ENCODE data around the gene ZBTB38. TPM values are rescaled to one million over a fixed set of nuclear protein-coding genes. Genes with fewer than 3 reads are reported as not detected.

The ZBTB38 gene
- total RNA-seq, 1 experiment from 2014 or later: 46.7 TPM

DNA sequence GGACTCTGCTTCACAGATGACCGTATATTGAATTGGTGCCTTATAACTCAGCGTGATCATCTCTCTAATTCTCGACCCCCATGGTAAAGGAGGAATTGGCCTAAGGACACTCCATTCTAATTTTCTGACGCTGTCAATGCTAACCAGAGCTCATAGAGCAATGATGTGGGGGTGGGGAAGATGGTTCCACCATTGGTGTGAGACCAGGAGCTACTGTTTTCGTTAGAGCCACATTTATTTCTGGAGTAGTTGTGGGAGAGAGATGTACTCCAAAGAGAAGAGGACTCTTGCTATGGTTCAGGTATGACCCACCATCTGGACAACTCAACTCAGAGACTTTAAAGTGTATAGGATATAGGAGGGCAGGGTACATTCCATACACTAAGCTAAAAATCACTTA, 16.3 kb downstream of the ZBTB38 start:
- TF ChIP-seq, protein P1, sequence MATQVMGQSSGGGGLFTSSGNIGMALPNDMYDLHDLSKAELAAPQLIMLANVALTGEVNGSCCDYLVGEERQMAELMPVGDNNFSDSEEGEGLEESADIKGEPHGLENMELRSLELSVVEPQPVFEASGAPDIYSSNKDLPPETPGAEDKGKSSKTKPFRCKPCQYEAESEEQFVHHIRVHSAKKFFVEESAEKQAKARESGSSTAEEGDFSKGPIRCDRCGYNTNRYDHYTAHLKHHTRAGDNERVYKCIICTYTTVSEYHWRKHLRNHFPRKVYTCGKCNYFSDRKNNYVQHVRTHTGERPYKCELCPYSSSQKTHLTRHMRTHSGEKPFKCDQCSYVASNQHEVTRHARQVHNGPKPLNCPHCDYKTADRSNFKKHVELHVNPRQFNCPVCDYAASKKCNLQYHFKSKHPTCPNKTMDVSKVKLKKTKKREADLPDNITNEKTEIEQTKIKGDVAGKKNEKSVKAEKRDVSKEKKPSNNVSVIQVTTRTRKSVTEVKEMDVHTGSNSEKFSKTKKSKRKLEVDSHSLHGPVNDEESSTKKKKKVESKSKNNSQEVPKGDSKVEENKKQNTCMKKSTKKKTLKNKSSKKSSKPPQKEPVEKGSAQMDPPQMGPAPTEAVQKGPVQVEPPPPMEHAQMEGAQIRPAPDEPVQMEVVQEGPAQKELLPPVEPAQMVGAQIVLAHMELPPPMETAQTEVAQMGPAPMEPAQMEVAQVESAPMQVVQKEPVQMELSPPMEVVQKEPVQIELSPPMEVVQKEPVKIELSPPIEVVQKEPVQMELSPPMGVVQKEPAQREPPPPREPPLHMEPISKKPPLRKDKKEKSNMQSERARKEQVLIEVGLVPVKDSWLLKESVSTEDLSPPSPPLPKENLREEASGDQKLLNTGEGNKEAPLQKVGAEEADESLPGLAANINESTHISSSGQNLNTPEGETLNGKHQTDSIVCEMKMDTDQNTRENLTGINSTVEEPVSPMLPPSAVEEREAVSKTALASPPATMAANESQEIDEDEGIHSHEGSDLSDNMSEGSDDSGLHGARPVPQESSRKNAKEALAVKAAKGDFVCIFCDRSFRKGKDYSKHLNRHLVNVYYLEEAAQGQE (IDR thresholded peaks at IDR 0.05; ENCODE audit: insufficient read depth in 1 of 2, low read depth in 2 of 2, low read length in 1 of 2): no peak
- TF ChIP-seq POLR2AphosphoS5 (IDR thresholded peaks at IDR 0.05; ENCODE audit: low read depth, low read length) (no peak), SIN3A (IDR thresholded peaks at IDR 0.05; ENCODE audit: borderline replicate concordance, insufficient read depth, low read depth, low read length) (no peak), TCF7L2 (IDR thresholded peaks at IDR 0.05; ENCODE audit: low read depth, low read length) (no peak)
- TF ChIP-seq, protein P2, sequence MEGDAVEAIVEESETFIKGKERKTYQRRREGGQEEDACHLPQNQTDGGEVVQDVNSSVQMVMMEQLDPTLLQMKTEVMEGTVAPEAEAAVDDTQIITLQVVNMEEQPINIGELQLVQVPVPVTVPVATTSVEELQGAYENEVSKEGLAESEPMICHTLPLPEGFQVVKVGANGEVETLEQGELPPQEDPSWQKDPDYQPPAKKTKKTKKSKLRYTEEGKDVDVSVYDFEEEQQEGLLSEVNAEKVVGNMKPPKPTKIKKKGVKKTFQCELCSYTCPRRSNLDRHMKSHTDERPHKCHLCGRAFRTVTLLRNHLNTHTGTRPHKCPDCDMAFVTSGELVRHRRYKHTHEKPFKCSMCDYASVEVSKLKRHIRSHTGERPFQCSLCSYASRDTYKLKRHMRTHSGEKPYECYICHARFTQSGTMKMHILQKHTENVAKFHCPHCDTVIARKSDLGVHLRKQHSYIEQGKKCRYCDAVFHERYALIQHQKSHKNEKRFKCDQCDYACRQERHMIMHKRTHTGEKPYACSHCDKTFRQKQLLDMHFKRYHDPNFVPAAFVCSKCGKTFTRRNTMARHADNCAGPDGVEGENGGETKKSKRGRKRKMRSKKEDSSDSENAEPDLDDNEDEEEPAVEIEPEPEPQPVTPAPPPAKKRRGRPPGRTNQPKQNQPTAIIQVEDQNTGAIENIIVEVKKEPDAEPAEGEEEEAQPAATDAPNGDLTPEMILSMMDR (IDR thresholded peaks at IDR 0.05): no peak
- intact Hi-C loops (cut with micrococcal nuclease; ENCODE audit: unreplicated experiment): no loop called here
- in situ Hi-C loops (cut with HindIII; ENCODE audit: low pct_unique_long_range_greater_than_20kb, low sequenced_read_pairs): no loop called here
- POLR2A ChIA-PET: no interaction called here
- H3K36me3 ChIP-seq (ENCODE audit: control insufficient read depth, insufficient read depth, low read length): no peaks in the 10 kb centered on the region
- DNase-seq (ENCODE audit: low read depth, low spot score) (no peak), ATAC-seq (no peak)
- no peak overlapping the region for H3K4me3 ChIP-seq (ENCODE audit: low read depth in 2 of 2, low read length in 2 of 2)
- CTCF ChIA-PET: no interaction called here
- H3K27me3 ChIP-seq (ENCODE audit: control insufficient read depth, insufficient read depth, low read length): no peaks in the 10 kb centered on the region
- no peaks in the 10 kb centered on the region for H3K9me3 ChIP-seq (ENCODE audit: control insufficient read depth, insufficient read depth, low read depth, low read length)
- H3K27ac ChIP-seq (ENCODE audit: low read length): no peak overlapping the region
- BruUV-seq (replicated peaks): no TSS peak
- H3K4me1 ChIP-seq (ENCODE audit: control insufficient read depth, insufficient read depth, low read length): no peaks in the 10 kb centered on the region

DNA sequence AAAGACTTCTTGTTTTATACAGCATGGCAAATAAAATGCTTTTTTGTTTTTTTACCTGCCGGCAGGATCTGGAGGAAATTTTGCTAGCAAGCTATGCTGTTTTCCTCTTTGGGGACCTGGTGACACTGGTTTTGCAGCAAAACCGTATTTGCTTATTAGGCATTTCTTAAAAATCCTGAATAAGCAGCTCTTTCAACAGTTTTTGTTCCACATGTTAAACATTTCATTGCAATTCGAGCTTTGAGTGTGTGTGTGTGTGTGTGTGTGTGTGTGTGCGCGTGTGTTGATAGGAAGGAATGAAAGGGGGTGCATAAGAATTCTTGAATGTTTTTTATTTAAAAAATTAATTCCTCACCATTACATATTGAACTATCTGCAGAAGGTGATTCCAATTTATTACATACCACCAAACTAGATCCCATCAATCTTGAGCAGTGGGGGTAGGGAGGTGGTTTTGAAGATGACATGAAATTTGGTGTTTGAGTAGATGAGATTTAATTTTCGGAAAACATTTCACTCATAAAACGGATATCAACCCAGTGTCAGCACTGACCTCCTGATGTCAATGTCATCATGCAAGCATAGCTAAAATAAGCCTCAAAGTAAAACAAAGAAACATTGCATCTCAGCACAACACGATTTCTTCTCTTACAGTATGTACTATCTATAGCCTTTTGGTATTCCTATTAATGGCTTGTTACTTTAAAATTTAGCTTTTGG, 17.3 kb downstream of the ZBTB38 start:
- Histone ChIP-seq H3K9me3 (ENCODE audit: control insufficient read depth, insufficient read depth, low read depth, low read length) (no peaks in the 10 kb centered on the region), H3K4me3 (ENCODE audit: low read depth in 2 of 2, low read length in 2 of 2) (no peak overlapping the region), H3K4me1 (ENCODE audit: control insufficient read depth, insufficient read depth, low read length) (no peaks in the 10 kb centered on the region), H3K27me3 (ENCODE audit: control insufficient read depth, insufficient read depth, low read length) (no peaks in the 10 kb centered on the region), H3K27ac (ENCODE audit: low read length) (no peak overlapping the region), H3K36me3 (ENCODE audit: control insufficient read depth, insufficient read depth, low read length) (no peaks in the 10 kb centered on the region)
- ChIA-PET CTCF (no interaction called here), POLR2A (no interaction called here)
- no peak for ATAC-seq
- in situ Hi-C loops (cut with HindIII; ENCODE audit: low pct_unique_long_range_greater_than_20kb, low sequenced_read_pairs): no loop called here
- no TSS peak for BruUV-seq (replicated peaks)
- intact Hi-C loops (cut with micrococcal nuclease; ENCODE audit: unreplicated experiment): no loop called here
- DNase-seq (ENCODE audit: low read depth, low spot score): no peak
- TF ChIP-seq, protein P1 (IDR thresholded peaks at IDR 0.05; ENCODE audit: insufficient read depth in 1 of 2, low read depth in 2 of 2, low read length in 1 of 2): no peak
- TF ChIP-seq, protein P2 (IDR thresholded peaks at IDR 0.05): no peak
- TF ChIP-seq SIN3A (IDR thresholded peaks at IDR 0.05; ENCODE audit: borderline replicate concordance, insufficient read depth, low read depth, low read length) (no peak), TCF7L2 (IDR thresholded peaks at IDR 0.05; ENCODE audit: low read depth, low read length) (no peak), POLR2AphosphoS5 (IDR thresholded peaks at IDR 0.05; ENCODE audit: low read depth, low read length) (no peak)
